Stomach (tissue), 4 donors: Measurements from ENCODE around the gene ETS2.

Experiments
- CTCF ChIP-seq, 7 experiments: fragments of 450-650 bp in 4 of 7; fragments of 200-600 bp in 3 of 7; sonication (generic) in 3 of 7; IDR thresholded peaks; one replicate each; pipeline ENCODE4 v1.5.1; 2016 to 2019; ENCODE audit warnings: antibody characterized with exemption in 7 of 7, control low read depth in 2 of 7, mild to moderate bottlenecking in 1 of 7
- EP300 ChIP-seq: sonication (generic); formaldehyde crosslinking; IDR thresholded peaks from one replicate; pipeline ENCODE4 v1.6.1; 2017; ENCODE audit warnings: antibody characterized with exemption

DNA sequence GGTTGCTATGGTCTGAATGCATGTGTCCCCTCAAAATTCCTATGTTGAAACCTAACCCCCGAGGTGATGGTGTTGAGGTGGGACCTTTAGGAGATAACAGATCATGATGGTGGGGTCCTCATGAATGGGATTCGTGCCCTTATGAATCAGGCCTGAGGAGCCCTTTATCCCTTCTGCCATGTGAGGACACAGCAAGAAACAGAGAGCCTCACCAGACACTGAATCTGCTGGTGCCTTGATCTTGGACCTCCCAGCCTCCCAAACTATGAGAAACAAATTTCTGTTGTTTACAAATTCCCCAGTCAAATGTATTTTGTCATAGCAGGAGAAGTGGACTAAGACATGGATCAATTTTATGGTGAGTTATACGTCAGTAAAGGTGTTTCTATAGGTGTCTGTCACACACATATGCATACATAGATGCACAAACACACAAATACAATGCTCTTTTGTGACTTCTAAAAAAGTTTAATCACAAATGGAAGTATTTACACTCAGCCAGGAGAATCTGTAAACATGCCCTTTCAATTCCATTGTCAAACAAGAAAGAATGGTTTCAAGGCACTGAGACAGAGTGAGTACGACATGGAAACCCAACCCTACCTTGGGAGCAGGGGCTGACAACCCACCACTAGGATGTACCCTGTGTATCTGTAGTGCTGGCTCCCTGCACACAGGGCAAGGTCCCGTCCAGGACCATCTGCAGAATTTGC lies 5.5 kb upstream of the ETS2 start:
- TF ChIP-seq CTCF (IDR thresholded peaks at IDR 0.05) = no peak
- no peak for TF ChIP-seq EP300
